Activated T-cell treated with anti-CD3 and anti-CD28 coated beads for 4 hours (primary cell): ENCODE data around the gene ZNF419.
"Not testable (repeated sequence)": the region's sequence is repeated elsewhere in the genome, so short reads cannot be mapped to it uniquely, and the experiment has no call there.

Experiments used
- DNase-seq: peaks from one replicate; pipeline ENCODE4 v3.0.0-alpha.2; 2020

Gene ZNF419

GRCh38 chr19:57487477-57488298 is at the start of gene ZNF419:
ZNF419 (plus strand) TSS chr19:57487750; CDS start chr19:57487951, 201 bp downstream.
- DNase-seq, result peak; percentile 90

GRCh38 chr19:57437931-57438330 is 49.6 kb upstream of the ZNF419 start:
- DNase-seq, result no peak

- no peak for DNase-seq
Observed at GRCh38 chr19:57438925-57439324, 48.6 kb upstream of the ZNF419 start.

- DNase-seq, result no peak
Observed at GRCh38 chr19:57441979-57442752, 45.4 kb upstream of the ZNF419 start.

- no peak for DNase-seq
Observed at GRCh38 chr19:57443121-57443696, 44.3 kb upstream of the ZNF419 start.

- no peak for DNase-seq
Observed at GRCh38 chr19:57452307-57452706, 35.2 kb upstream of the ZNF419 start.

- no peak for DNase-seq
Observed at GRCh38 chr19:57465680-57466381, 21.7 kb upstream of the ZNF419 start.

- no peak for DNase-seq
Observed at GRCh38 chr19:57466489-57466888, 21.1 kb upstream of the ZNF419 start.

- no peak for DNase-seq
Observed at GRCh38 chr19:57473646-57474045, 13.9 kb upstream of the ZNF419 start.

GRCh38 chr19:57477191-57478008 is 10.2 kb upstream of the ZNF419 start, which contains the start of gene ZNF772:
ZNF772 (minus strand) TSS chr19:57477566; CDS start chr19:57477309, 257 bp downstream.
- DNase-seq, result peak; percentile 77

- not testable (repeated sequence) for DNase-seq
Observed at GRCh38 chr19:57488299-57488644, 722 bp downstream of the ZNF419 start.

- DNase-seq, result not testable (repeated sequence)
Observed at GRCh38 chr19:57499332-57499679, 11.8 kb downstream of the ZNF419 start.

GRCh38 chr19:57499680-57500395 is 12.3 kb downstream of the ZNF419 start, which contains the start of gene ZNF773:
ZNF773 (plus strand) TSS chr19:57499938; CDS start chr19:57500081, 143 bp downstream.
- DNase-seq, result peak; percentile 90

GRCh38 chr19:57500400-57500799 is 12.8 kb downstream of the ZNF419 start:
- not testable (repeated sequence) for DNase-seq

- no peak for DNase-seq
Observed at GRCh38 chr19:57506163-57506562, 18.6 kb downstream of the ZNF419 start.

- DNase-seq, result no peak
Observed at GRCh38 chr19:57511484-57511883, 23.9 kb downstream of the ZNF419 start.

- no peak for DNase-seq
Observed at GRCh38 chr19:57512845-57513244, 25.3 kb downstream of the ZNF419 start.

GRCh38 chr19:57515255-57515654 is 27.7 kb downstream of the ZNF419 start:
- DNase-seq, result no peak

GRCh38 chr19:57518021-57518420 is 30.5 kb downstream of the ZNF419 start:
- not testable (repeated sequence) for DNase-seq

GRCh38 chr19:57527136-57527881 is 39.8 kb downstream of the ZNF419 start, which contains the start of gene ZNF549:
ZNF549 (plus strand) TSS chr19:57527356; CDS start chr19:57527574, 218 bp downstream.
- DNase-seq, result peak; percentile 79
